SU-DHL-6 (cell line): ENCODE data around the gene ANXA3.

ENCODE experiments used
- CTCF ChIP-seq: fragments of 200-600 bp; sonication (generic); IDR thresholded peaks from one replicate; pipeline ENCODE4 v1.5.1; 2017; ENCODE audit warnings: antibody characterized with exemption, mild to moderate bottlenecking, low read length, moderate library complexity; ENCODE audit not compliant: insufficient read depth, poor library complexity, severe bottlenecking
- EZH2phosphoT487 ChIP-seq: fragments of 200-600 bp; sonication (generic), shearing (Covaris generic); conservative IDR thresholded peaks from 2 replicates; pipeline ENCODE4 v1.6.1; 2018; ENCODE audit warnings: mild to moderate bottlenecking, antibody characterized with exemption, low read length, moderate library complexity, mixed read lengths

DNA sequence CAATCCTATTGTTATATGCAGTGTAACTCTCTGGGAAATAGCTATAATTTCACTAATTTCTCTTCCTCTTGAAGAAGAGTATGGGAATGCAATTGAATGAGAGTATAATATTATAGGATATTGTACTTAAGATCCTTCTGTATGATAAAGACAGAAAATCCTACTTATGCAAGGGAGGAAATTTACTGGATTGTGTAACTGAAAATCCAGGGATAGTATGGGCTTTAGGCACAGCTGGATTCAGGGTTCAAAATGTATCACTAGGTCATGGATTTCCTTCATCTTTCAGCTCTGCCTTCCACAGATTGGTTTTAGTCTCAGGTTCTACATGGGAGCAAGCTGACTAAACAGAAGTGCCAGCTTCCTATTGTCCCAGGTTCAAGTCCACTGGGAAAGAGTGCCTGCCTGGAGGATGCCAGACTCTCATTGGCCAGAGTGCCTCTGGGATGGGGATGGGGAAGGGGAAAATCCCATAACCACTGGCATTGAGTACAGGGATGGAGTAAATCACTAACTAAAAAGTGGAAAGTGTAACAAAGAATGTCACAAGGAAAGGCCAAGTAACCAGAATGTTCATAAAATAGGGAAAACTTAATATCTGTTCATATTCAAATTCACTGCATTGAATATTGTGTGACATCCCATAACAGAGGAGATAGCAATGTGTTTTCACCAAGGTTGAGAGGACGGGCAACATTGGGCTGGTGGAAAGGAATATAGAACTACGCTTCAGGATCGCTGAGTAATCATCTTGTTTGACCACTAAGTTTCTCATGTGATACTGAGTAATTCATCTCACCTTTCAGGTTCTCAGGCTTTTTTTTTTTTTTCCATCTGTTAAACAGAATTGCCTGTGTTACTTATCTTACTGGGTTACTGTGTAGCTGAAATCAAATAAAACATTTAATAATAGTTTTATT lies 75.7 kb downstream of the ANXA3 start:
- TF ChIP-seq CTCF (no peak), EZH2phosphoT487 (no peak)
